NT2/D1 (cell line): ENCODE results near the gene ALG10.

ENCODE experiments used
- DNase-seq: peaks from one replicate; pipeline ENCODE4 v3.0.0-alpha.2; 2011; ENCODE audit warnings: low read depth, low spot score
- H3K27me3 ChIP-seq: 2 replicates; pipeline ENCODE4 v1.6.0; 2011; ENCODE audit warnings: mild to moderate bottlenecking; ENCODE audit not compliant: insufficient read length, insufficient read depth
- H3K36me3 ChIP-seq: 2 replicates; pipeline ENCODE4 v1.6.1; 2011; ENCODE audit warnings: mild to moderate bottlenecking, low read length, mixed read lengths; ENCODE audit not compliant: insufficient read depth, insufficient read length
- H3K4me1 ChIP-seq: 2 replicates; pipeline ENCODE4 v1.5.1; 2011; ENCODE audit not compliant: insufficient read depth, insufficient read length
- H3K4me3 ChIP-seq: 2 replicates; pipeline ENCODE4 v1.5.1; 2011; ENCODE audit warnings: low read depth; ENCODE audit not compliant: insufficient read length
- H3K9ac ChIP-seq: 2 replicates; pipeline ENCODE4 v1.6.0; 2011; ENCODE audit warnings: low read depth; ENCODE audit not compliant: insufficient read length
- H3K9me3 ChIP-seq: 2 replicates; pipeline ENCODE4 v1.5.1; 2011; ENCODE audit warnings: mild to moderate bottlenecking, low read length; ENCODE audit not compliant: insufficient read depth
- SUZ12 ChIP-seq: IDR thresholded peaks from 2 replicates; pipeline ENCODE4 v1.6.1; 2011; ENCODE audit not compliant: insufficient read length, insufficient read depth; ENCODE audit errors: extremely low read depth
- YY1 ChIP-seq: IDR thresholded peaks from 2 replicates; pipeline ENCODE4 v1.6.1; 2011; ENCODE audit not compliant: insufficient read length, insufficient read depth
- ZNF274 ChIP-seq: IDR thresholded peaks from 2 replicates; pipeline ENCODE4 v1.6.1; 2011; ENCODE audit warnings: mild to moderate bottlenecking, low read depth, low read length

ALG10 gene

DNA sequence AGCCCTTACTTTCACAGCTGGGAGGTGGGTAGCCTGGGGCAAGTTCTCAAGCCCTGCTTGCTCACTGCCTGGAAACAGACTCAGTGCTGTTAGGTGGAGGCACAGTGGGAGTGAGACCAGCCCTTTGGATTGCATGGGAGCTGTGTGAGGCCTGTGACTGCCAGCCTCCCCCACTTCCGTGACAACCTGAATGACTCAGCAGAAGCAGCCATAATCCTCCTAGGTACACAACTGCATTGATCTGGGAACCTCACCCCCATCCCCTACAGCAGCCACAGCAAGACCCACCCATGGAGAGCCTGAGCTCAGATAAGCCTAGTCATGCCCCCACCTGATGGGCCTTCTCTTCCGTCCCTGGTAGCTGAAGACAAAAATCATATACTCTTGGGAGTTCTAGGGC, 26.4 kb downstream of the ALG10 start:
- H3K9me3 ChIP-seq, result peaks cover 29% of the 10 kb centered on the region
- no peak for DNase-seq
- TF ChIP-seq YY1 (no peak), ZNF274 (no peak), SUZ12 (no peak)
- no peaks in the 10 kb centered on the region for H3K36me3 ChIP-seq
- no peaks in the 10 kb centered on the region for H3K27me3 ChIP-seq
- no peak overlapping the region for H3K9ac ChIP-seq
- no peaks in the 10 kb centered on the region for H3K4me1 ChIP-seq
- H3K4me3 ChIP-seq, result no peak overlapping the region

DNA sequence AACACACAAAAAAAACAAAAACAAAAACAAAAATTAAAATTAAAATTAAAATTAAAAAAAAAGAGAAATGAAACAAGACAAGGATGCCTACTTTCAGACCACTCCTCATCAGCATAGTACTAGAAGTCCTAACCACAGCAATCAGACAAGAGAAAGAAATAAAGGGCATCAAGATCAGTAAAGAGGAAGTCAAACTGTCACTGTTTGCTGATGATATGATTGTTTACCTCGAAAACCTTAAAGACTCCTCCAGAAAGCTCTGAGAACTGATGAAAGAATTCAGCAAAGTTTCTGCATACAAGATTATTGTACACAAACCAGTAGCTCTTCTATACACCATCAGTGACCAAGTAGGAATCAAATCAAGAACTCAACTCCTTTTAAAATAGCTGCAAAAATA, 29.2 kb downstream of the ALG10 start:
- H3K9ac ChIP-seq, result no peak overlapping the region
- TF ChIP-seq SUZ12 (no peak), ZNF274 (no peak), YY1 (no peak)
- H3K4me3 ChIP-seq, result no peak overlapping the region

DNA sequence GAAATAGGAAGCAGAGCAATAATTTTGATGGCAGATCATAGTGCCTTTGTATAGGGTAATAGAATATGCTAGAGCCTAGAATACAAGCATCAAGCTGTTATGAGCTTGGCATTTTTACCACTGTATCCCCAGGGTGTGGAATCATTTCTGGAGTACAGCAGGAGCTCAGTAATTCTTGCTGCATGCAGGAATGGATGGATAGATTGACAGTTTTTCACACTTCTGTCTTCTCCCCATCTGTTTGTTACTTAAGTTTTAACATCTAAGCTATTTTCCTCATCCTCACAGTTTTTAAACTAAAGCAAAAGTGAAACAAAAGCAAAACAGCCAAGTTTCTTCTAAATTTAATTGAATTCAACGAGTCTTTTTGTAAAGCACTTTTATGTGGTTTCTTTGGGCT, 32.6 kb downstream of the ALG10 start:
- no peaks in the 10 kb centered on the region for H3K27me3 ChIP-seq
- H3K9ac ChIP-seq, result no peak overlapping the region
- H3K4me3 ChIP-seq, result no peak overlapping the region
- no peak for DNase-seq
- TF ChIP-seq SUZ12 (no peak), ZNF274 (no peak), YY1 (no peak)
- no peaks in the 10 kb centered on the region for H3K9me3 ChIP-seq
- no peaks in the 10 kb centered on the region for H3K36me3 ChIP-seq
- H3K4me1 ChIP-seq, result no peaks in the 10 kb centered on the region

More for the DNA sequence above, 29.2 kb downstream of the ALG10 start:
- Histone ChIP-seq H3K27me3 (no peaks in the 10 kb centered on the region), H3K9me3 (peaks cover 29% of the 10 kb centered on the region), H3K36me3 (no peaks in the 10 kb centered on the region), H3K4me1 (no peaks in the 10 kb centered on the region)
- no peak for DNase-seq
